GM18508 (cell line): ENCODE measurements around the gene SUN5.
"Not testable (repeated sequence)": the region's sequence is repeated elsewhere in the genome, so short reads cannot be mapped to it uniquely, and the experiment has no call there.

ENCODE experiments used
- ATAC-seq: cut with Tn5 transposase; IDR thresholded peaks from one replicate; pipeline ENCODE4 v1.9.1; 2021; ENCODE audit warnings: moderate number of reproducible peaks; ENCODE audit not compliant: insufficient read depth, unreplicated experiment

Gene SUN5

GRCh38 chr20:33004141-33004751 is at the start of gene SUN5:
SUN5 (minus strand) TSS chr20:33004433; CDS start chr20:33004340, 93 bp downstream.
- no peak for ATAC-seq

DNA sequence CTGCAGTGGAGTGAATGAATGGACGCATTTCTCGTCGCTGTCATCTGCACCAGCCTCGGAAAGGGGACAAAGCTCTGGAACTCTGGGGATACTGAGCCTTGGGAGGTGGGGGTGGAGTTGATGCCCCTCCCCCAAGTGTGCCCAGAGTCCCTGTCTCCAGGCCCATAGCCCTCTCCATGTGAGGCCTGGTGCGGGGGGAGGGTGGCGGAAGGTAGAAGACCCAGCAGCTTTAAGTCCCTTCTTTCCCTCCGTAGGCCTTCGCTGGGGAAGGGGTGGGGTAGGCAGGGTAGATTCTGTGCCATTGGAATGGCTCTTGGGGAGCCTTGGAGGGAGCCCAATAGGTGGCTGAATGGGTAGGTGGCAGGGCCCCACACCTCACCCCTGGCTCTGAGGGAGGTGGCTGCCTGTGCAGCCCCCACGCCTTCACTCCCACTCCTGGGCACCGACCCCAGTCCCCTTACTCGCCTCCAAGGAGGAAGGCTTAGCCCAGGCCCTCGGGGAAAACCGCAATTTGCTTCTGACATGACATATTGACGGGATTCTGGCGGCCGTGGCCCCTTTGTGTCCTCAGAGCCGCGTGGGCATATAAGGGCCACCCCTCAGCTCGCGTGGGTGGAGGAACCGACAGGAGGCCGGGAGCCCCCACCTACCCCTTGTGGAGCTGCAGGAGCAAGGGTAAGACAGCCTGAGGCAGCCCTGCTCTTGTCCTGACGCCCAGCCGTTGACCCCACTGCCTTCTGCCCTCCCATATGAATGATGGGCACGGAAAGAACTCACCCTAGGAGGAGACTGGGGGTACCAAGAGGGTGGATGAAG is 49.3 kb upstream of the SUN5 start, which contains the start of gene BPIFB3:
Gene BPIFB3, plus strand, starts transcription at position 613 of the 816 bp plus-strand sequence. CDS start 1,533 bp downstream, outside the sequence.
- ATAC-seq: no peak

GRCh38 chr20:33051333-33051732 is 47.1 kb upstream of the SUN5 start:
- ATAC-seq: no peak

GRCh38 chr20:33046412-33046811 is 42.2 kb upstream of the SUN5 start:
- ATAC-seq: no peak

GRCh38 chr20:33045129-33045721 is 41.0 kb upstream of the SUN5 start:
- not testable (repeated sequence) for ATAC-seq

DNA sequence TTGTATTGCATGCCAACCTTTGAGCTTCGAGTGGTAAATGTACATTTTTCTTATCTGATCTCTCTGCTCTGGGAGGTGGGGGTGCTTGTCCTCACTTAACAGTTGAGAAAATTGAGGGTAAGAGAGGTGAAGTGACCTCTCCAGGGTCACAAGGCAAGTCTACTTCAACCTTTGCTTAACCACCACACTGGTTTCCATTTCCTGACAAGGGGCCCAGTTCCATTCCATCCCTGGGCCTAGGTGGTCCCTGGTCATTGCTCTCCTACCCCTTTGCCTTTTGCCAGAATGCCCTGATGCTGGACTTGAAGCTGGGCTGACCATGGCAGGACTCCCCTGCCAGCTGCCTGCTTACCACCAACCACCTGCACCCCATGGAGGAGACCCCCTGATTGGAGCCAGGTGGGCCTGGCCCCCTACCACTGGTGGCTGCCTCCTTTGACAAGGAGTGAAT is 39.5 kb upstream of the SUN5 start:
- ATAC-seq: no peak

DNA sequence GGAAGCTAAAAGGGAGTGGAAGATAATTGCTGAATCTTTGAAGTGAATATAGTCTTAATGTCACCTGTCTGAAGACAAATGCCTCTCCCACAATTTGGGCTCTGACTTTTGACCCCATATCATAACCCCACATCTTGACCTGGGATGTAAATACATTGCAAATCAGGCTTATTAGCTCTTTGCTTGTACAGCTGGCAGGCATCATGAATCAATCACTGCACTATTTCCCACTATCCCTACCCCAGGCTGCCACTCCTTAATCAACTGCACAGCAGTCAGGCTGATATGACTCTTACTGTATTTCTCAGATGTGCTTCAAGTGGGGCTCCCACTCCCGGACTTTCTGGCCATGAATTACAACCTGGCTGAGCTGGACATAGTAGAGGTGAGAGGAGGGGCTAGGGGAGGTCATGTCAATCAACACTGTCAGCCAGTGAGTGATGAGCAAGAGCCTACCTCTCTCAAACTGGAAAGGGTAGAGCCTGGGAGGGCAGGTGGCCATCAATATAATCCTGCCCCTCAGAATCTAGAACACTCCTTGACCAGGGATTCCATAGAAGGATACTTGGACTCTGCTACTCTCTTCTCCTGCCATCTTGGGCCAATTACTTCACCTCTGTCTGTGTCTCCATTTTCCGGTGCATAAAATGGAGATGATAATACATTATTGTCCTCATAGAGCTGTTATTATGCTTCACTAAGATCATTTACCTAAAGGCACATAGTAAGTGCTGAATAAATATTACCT is 38.9 kb upstream of the SUN5 start:
- ATAC-seq: no peak

- no peak for ATAC-seq
Measured at GRCh38 chr20:33042430-33042829, 38.2 kb upstream of the SUN5 start.

- no peak for ATAC-seq
Measured at GRCh38 chr20:33038243-33038642, 34.0 kb upstream of the SUN5 start.

- no peak for ATAC-seq
Measured at GRCh38 chr20:33037456-33037855, 33.2 kb upstream of the SUN5 start.

GRCh38 chr20:33034901-33035492 is 30.8 kb upstream of the SUN5 start:
- no peak for ATAC-seq

- ATAC-seq: no peak
Measured at GRCh38 chr20:33034115-33034514, 29.9 kb upstream of the SUN5 start.

DNA sequence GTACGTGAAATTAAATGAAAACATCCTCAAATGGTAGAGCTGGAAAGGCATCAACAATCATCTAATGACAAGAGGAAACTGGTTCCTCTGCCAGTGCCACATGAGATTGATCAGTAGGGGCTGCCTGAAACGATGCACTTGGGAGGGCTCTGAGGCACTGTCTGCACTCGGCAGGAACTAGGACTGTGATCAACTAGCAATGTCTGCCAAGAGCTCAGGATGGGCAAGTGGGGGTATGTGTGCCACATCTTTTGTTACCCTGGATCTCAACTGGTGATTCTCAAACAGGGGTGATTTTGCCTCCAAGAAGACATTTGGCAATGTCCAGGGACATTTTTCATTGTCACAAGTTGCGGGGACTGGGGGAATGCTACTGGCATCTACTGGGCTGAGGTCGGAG is 29.1 kb upstream of the SUN5 start:
- no peak for ATAC-seq

DNA sequence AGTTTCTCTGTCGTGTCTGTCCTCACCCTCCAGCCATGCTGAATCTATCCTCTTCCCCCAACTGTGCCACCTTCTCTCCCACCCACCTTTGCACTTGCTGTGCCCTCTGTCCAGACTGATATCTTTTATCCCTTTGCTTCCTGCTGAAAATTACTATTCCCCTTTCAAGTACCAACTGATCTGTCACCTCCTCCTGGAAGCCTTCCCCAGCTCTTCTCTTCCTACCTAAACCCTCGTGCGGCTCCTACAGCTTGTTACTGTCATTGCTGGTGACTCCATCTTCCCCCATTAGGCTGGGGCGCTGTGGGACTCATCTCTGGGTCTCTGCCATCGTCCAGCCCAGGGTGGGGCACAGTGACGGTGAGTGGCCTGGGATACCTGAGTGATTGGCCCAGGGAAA is 28.3 kb upstream of the SUN5 start:
- ATAC-seq: no peak

DNA sequence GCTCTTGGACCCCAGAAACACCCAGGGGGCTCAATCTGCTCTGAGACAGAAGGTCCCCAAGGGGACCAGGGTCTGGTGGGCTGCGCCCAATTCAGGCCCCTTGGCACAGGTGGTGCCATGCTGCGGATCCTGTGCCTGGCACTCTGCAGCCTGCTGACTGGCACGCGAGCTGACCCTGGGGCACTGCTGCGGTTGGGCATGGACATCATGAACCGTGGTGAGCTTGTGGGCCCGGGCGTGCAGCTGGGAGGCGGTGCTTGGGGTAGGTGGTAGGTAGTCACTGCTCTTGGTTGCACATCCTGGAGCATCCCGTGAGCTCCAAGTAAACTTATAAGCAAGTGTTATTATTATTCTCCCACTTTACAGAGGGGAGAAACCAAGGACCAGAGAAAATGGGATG is 27.3 kb upstream of the SUN5 start, which contains the start of gene BPIFB6:
Gene BPIFB6, plus strand, starts transcription at position 118 of the 400 bp plus-strand sequence. Its CDS starts 0 bp downstream, at position 118.
- ATAC-seq: no peak

GRCh38 chr20:33030569-33030968 is 26.3 kb upstream of the SUN5 start:
- ATAC-seq: no peak

GRCh38 chr20:33030076-33030475 is 25.8 kb upstream of the SUN5 start:
- ATAC-seq: no peak

GRCh38 chr20:33028875-33029274 is 24.6 kb upstream of the SUN5 start:
- ATAC-seq: no peak

GRCh38 chr20:33027769-33028751 is 23.8 kb upstream of the SUN5 start:
- ATAC-seq: no peak
